GM12875 (cell line): ENCODE results near the gene GPM6B.

Source experiments
- H3K4me3 ChIP-seq: one replicate; pipeline ENCODE4 v1.5.1; 2011; ENCODE audit warnings: low read depth, low read length, control low read depth
- CTCF ChIP-seq: IDR thresholded peaks from 2 replicates; pipeline ENCODE4 v1.5.1; 2011; ENCODE audit warnings: low read depth, mild to moderate bottlenecking, control low read depth, inconsistent platforms, low read length, moderate library complexity, borderline replicate concordance; ENCODE audit not compliant: insufficient read depth

Gene GPM6B

GRCh38 chrX:13791145-13791544 lies 25.7 kb downstream of the GPM6B start:
- no peak for TF ChIP-seq CTCF
- no peak overlapping the region for H3K4me3 ChIP-seq

- no peak overlapping the region for H3K4me3 ChIP-seq
- TF ChIP-seq CTCF: no peak
Observed at GRCh38 chrX:13790206-13791131, 26.4 kb downstream of the GPM6B start.

- H3K4me3 ChIP-seq: no peak overlapping the region
- TF ChIP-seq CTCF: no peak
Observed at GRCh38 chrX:13786048-13786447, 30.8 kb downstream of the GPM6B start.

- H3K4me3 ChIP-seq: no peak overlapping the region
- no peak for TF ChIP-seq CTCF
Observed at GRCh38 chrX:13780868-13781427, 35.9 kb downstream of the GPM6B start.

GRCh38 chrX:13778916-13779315 lies 38.0 kb downstream of the GPM6B start:
- H3K4me3 ChIP-seq: no peak overlapping the region
- no peak for TF ChIP-seq CTCF

GRCh38 chrX:13776387-13776786 lies 40.5 kb downstream of the GPM6B start:
- TF ChIP-seq CTCF: no peak
- H3K4me3 ChIP-seq: no peak overlapping the region

- H3K4me3 ChIP-seq: no peak overlapping the region
- TF ChIP-seq CTCF: no peak
Observed at GRCh38 chrX:13775837-13776236, 41.1 kb downstream of the GPM6B start.
